ENCODE results near the gene GDPD3.

DNA sequence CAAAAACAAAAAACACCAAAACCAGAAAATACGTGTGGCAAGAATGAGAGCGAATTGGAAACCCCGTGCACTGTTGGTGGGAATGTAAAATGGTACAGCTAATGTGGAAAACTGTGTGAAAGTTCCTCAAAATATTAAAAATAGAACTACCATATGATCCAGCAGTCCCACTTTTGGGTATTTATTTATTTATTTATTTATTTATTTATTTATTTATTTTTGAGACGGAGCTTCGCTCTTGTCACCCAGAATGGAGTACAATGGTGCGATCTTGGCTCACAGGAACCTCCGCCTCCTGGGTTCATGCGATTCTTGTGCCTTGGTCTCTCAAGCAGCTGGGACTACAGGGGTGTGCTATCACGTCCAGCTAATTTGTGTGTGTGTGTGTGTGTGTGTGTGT is 39.2 kb upstream of the GDPD3 start:
- TF ChIP-seq SP1 (IDR thresholded peaks at IDR 0.05) (no peak), YY1 (IDR thresholded peaks at IDR 0.05) (no peak), RAD21 (IDR thresholded peaks at IDR 0.05) (no peak), FOXA1 (IDR thresholded peaks at IDR 0.05) (no peak), RXRA (IDR thresholded peaks at IDR 0.05) (no peak)
- TF ChIP-seq, protein P1, sequence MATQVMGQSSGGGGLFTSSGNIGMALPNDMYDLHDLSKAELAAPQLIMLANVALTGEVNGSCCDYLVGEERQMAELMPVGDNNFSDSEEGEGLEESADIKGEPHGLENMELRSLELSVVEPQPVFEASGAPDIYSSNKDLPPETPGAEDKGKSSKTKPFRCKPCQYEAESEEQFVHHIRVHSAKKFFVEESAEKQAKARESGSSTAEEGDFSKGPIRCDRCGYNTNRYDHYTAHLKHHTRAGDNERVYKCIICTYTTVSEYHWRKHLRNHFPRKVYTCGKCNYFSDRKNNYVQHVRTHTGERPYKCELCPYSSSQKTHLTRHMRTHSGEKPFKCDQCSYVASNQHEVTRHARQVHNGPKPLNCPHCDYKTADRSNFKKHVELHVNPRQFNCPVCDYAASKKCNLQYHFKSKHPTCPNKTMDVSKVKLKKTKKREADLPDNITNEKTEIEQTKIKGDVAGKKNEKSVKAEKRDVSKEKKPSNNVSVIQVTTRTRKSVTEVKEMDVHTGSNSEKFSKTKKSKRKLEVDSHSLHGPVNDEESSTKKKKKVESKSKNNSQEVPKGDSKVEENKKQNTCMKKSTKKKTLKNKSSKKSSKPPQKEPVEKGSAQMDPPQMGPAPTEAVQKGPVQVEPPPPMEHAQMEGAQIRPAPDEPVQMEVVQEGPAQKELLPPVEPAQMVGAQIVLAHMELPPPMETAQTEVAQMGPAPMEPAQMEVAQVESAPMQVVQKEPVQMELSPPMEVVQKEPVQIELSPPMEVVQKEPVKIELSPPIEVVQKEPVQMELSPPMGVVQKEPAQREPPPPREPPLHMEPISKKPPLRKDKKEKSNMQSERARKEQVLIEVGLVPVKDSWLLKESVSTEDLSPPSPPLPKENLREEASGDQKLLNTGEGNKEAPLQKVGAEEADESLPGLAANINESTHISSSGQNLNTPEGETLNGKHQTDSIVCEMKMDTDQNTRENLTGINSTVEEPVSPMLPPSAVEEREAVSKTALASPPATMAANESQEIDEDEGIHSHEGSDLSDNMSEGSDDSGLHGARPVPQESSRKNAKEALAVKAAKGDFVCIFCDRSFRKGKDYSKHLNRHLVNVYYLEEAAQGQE (IDR thresholded peaks at IDR 0.05): no peak
- TF ChIP-seq, protein P2, sequence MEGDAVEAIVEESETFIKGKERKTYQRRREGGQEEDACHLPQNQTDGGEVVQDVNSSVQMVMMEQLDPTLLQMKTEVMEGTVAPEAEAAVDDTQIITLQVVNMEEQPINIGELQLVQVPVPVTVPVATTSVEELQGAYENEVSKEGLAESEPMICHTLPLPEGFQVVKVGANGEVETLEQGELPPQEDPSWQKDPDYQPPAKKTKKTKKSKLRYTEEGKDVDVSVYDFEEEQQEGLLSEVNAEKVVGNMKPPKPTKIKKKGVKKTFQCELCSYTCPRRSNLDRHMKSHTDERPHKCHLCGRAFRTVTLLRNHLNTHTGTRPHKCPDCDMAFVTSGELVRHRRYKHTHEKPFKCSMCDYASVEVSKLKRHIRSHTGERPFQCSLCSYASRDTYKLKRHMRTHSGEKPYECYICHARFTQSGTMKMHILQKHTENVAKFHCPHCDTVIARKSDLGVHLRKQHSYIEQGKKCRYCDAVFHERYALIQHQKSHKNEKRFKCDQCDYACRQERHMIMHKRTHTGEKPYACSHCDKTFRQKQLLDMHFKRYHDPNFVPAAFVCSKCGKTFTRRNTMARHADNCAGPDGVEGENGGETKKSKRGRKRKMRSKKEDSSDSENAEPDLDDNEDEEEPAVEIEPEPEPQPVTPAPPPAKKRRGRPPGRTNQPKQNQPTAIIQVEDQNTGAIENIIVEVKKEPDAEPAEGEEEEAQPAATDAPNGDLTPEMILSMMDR (IDR thresholded peaks at IDR 0.05; ENCODE audit: low read depth, low read length, missing input control): no peak
- TF ChIP-seq, protein P3, sequence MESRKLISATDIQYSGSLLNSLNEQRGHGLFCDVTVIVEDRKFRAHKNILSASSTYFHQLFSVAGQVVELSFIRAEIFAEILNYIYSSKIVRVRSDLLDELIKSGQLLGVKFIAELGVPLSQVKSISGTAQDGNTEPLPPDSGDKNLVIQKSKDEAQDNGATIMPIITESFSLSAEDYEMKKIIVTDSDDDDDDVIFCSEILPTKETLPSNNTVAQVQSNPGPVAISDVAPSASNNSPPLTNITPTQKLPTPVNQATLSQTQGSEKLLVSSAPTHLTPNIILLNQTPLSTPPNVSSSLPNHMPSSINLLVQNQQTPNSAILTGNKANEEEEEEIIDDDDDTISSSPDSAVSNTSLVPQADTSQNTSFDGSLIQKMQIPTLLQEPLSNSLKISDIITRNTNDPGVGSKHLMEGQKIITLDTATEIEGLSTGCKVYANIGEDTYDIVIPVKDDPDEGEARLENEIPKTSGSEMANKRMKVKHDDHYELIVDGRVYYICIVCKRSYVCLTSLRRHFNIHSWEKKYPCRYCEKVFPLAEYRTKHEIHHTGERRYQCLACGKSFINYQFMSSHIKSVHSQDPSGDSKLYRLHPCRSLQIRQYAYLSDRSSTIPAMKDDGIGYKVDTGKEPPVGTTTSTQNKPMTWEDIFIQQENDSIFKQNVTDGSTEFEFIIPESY (IDR thresholded peaks at IDR 0.05): no peak
- TF ChIP-seq, protein P4, sequence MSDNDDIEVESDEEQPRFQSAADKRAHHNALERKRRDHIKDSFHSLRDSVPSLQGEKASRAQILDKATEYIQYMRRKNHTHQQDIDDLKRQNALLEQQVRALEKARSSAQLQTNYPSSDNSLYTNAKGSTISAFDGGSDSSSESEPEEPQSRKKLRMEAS (IDR thresholded peaks at IDR 0.05): no peak
